ENCODE results near the gene EFCAB12. TPM values are rescaled to one million over a fixed set of nuclear protein-coding genes. Genes with fewer than 3 reads are reported as not detected.
A peak's percentile ranks its signal among the peaks of the same experiment; 100 is the strongest.

EFCAB12 gene
- total RNA-seq, 1 experiment from 2014 or later: 0.71 TPM

- intact Hi-C loops (cut with micrococcal nuclease; ENCODE audit: unreplicated experiment): no loop called here
- CTCF ChIA-PET: interaction anchor here (0.5 to 0.8 kb wide), 2 partner anchors 56 to 470 kb away, joined by 3 to 5 read pairs; no protein-coding TSS in a partner anchor
- no peak for TF ChIP-seq CTCF (conservative IDR thresholded peaks at IDR 0.05; ENCODE audit: low read depth, low read length)
- TF ChIP-seq EZH2 (IDR thresholded peaks at IDR 0.05; ENCODE audit: borderline replicate concordance, low read depth, low read length, poor library complexity, severe bottlenecking): no peak
- Histone ChIP-seq H3K36me3 (ENCODE audit: insufficient read depth, low read length, poor library complexity, severe bottlenecking) (peaks cover 36% of the 10 kb centered on the region), H3K27ac (ENCODE audit: low read depth, low read length, poor library complexity, severe bottlenecking) (peak overlapping the region; percentile 81), H3K4me3 (ENCODE audit: low read depth, low read length, poor library complexity, severe bottlenecking) (peak overlapping the region; percentile 79), H3K9me3 (ENCODE audit: low read depth, low read length, poor library complexity, severe bottlenecking) (no peaks in the 10 kb centered on the region), H3K27me3 (replicated peaks; ENCODE audit: insufficient read depth, low read depth, low read length, poor library complexity) (no peaks in the 10 kb centered on the region), H3K4me1 (ENCODE audit: insufficient read depth, low read length, poor library complexity, severe bottlenecking) (peaks cover 24% of the 10 kb centered on the region)
- TSS peak; percentile 48 for BruUV-seq (replicated peaks)
- POLR2A ChIA-PET (ENCODE audit: low non-redundant PET): interaction anchor here (0.6 to 0.8 kb wide), 2 partner anchors 34 to 232 kb away, joined by 3 read pairs; no protein-coding TSS in a partner anchor
- peak; percentile 35 for DNase-seq (ENCODE audit: low spot score)
Observed at GRCh38 chr3:129439226-129439816, 10.9 kb upstream of the EFCAB12 start.

- Histone ChIP-seq H3K27me3 (replicated peaks; ENCODE audit: insufficient read depth, low read depth, low read length, poor library complexity) (no peaks in the 10 kb centered on the region), H3K4me1 (ENCODE audit: insufficient read depth, low read length, poor library complexity, severe bottlenecking) (peaks cover 10% of the 10 kb centered on the region), H3K36me3 (ENCODE audit: insufficient read depth, low read length, poor library complexity, severe bottlenecking) (peaks cover 71% of the 10 kb centered on the region), H3K27ac (ENCODE audit: low read depth, low read length, poor library complexity, severe bottlenecking) (no peak overlapping the region), H3K4me3 (ENCODE audit: low read depth, low read length, poor library complexity, severe bottlenecking) (no peak overlapping the region), H3K9me3 (ENCODE audit: low read depth, low read length, poor library complexity, severe bottlenecking) (no peaks in the 10 kb centered on the region)
- TF ChIP-seq CTCF (conservative IDR thresholded peaks at IDR 0.05; ENCODE audit: low read depth, low read length) (no peak), EZH2 (IDR thresholded peaks at IDR 0.05; ENCODE audit: borderline replicate concordance, low read depth, low read length, poor library complexity, severe bottlenecking) (no peak)
- no TSS peak for BruUV-seq (replicated peaks)
- intact Hi-C loops (cut with micrococcal nuclease; ENCODE audit: unreplicated experiment): no loop called here
- no peak for DNase-seq (ENCODE audit: low spot score)
- ChIA-PET CTCF (no interaction called here), POLR2A (ENCODE audit: low non-redundant PET) (no interaction called here)
Observed at GRCh38 chr3:129435367-129435766, 6.9 kb upstream of the EFCAB12 start.

- Histone ChIP-seq H3K27ac (ENCODE audit: low read depth, low read length, poor library complexity, severe bottlenecking) (no peak overlapping the region), H3K4me1 (ENCODE audit: insufficient read depth, low read length, poor library complexity, severe bottlenecking) (peaks cover 10% of the 10 kb centered on the region), H3K9me3 (ENCODE audit: low read depth, low read length, poor library complexity, severe bottlenecking) (no peaks in the 10 kb centered on the region), H3K36me3 (ENCODE audit: insufficient read depth, low read length, poor library complexity, severe bottlenecking) (peaks cover 71% of the 10 kb centered on the region), H3K27me3 (replicated peaks; ENCODE audit: insufficient read depth, low read depth, low read length, poor library complexity) (no peaks in the 10 kb centered on the region), H3K4me3 (ENCODE audit: low read depth, low read length, poor library complexity, severe bottlenecking) (no peak overlapping the region)
- TF ChIP-seq EZH2 (IDR thresholded peaks at IDR 0.05; ENCODE audit: borderline replicate concordance, low read depth, low read length, poor library complexity, severe bottlenecking) (no peak), CTCF (conservative IDR thresholded peaks at IDR 0.05; ENCODE audit: low read depth, low read length) (no peak)
- ChIA-PET CTCF (no interaction called here), POLR2A (ENCODE audit: low non-redundant PET) (no interaction called here)
- intact Hi-C loops (cut with micrococcal nuclease; ENCODE audit: unreplicated experiment): no loop called here
- BruUV-seq (replicated peaks): no TSS peak
- DNase-seq (ENCODE audit: low spot score): no peak
Observed at GRCh38 chr3:129434140-129434539, 5.7 kb upstream of the EFCAB12 start.

Data from A673 (cell line).